GM10266 (cell line): ENCODE measurements around the gene RYR1.

Source experiments
- DNase-seq: peaks from one replicate; pipeline ENCODE4 v3.0.0; 2012; ENCODE audit errors: extremely low spot score
- TF ChIP-seq, protein P1 (sequence below): IDR thresholded peaks from 2 replicates; pipeline ENCODE4 v1.5.1; 2012; ENCODE audit warnings: mild to moderate bottlenecking, low read depth; ENCODE audit not compliant: control insufficient read depth, insufficient read depth; ENCODE audit errors: missing control alignments

Gene RYR1

DNA sequence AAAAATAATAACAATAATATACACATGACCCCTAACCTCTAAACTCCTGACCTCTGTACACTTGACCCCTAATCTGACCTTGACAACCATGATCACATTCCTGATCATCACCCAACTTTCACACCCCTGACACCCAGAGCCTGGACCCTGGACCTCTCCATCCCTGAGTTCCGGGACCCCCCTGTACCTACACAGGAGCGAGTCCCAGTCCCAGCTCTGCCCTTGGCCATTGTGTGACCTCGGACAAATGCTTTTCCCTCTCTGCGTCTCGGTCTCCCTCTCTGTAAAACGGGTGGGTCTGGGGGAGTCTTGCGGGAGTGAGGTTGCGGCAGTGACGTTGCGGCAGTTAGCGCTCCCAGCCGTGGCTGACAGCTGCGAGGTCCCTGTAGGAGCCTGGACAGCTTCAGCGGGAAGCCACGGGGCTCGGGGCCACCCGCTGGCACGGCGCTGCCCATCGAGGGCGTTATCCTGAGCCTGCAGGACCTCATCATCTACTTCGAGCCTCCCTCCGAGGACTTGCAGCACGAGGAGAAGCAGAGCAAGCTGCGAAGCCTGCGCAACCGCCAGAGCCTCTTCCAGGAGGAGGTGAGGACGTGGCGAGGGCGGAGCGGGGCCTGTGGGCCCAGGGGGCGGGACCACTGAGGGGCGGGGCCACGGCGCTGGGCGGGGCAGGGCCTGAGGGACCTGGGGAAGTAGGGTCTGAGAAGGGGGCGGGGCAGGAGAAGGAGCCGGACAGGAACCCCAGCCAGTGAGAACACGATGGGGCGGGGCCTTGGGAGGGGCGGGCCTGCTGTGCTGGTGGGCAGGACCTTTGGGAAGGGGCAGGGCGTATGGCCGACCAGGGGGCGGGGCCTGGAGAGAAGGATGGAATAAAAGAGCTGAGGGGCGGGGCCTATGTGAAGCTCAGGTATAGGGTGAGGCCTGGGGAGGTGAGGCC, 19.2 kb downstream of the RYR1 start:
- TF ChIP-seq, protein P1, sequence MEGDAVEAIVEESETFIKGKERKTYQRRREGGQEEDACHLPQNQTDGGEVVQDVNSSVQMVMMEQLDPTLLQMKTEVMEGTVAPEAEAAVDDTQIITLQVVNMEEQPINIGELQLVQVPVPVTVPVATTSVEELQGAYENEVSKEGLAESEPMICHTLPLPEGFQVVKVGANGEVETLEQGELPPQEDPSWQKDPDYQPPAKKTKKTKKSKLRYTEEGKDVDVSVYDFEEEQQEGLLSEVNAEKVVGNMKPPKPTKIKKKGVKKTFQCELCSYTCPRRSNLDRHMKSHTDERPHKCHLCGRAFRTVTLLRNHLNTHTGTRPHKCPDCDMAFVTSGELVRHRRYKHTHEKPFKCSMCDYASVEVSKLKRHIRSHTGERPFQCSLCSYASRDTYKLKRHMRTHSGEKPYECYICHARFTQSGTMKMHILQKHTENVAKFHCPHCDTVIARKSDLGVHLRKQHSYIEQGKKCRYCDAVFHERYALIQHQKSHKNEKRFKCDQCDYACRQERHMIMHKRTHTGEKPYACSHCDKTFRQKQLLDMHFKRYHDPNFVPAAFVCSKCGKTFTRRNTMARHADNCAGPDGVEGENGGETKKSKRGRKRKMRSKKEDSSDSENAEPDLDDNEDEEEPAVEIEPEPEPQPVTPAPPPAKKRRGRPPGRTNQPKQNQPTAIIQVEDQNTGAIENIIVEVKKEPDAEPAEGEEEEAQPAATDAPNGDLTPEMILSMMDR = no peak
- DNase-seq = no peak

DNA sequence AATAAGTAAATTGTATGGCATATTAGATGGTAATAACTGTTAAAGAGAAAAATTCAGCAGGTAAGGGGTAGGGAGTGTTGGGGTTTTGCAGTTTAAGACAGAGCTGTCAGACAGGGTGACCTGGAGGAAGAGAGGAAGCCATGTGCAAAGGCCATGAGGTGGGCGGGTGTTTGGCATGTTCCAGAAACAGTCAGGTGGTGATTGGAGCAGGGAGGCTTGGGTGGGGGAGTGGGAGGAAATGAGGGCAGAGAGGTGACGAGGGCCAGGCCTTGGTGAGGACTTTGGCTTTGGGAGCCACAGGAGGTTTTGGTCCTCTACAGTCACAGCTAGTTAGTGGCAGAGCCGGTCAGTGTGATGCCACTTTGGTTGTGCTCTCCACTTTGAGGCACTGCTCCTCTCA, 20.1 kb downstream of the RYR1 start:
- no peak for DNase-seq
- TF ChIP-seq, protein P1 = no peak

DNA sequence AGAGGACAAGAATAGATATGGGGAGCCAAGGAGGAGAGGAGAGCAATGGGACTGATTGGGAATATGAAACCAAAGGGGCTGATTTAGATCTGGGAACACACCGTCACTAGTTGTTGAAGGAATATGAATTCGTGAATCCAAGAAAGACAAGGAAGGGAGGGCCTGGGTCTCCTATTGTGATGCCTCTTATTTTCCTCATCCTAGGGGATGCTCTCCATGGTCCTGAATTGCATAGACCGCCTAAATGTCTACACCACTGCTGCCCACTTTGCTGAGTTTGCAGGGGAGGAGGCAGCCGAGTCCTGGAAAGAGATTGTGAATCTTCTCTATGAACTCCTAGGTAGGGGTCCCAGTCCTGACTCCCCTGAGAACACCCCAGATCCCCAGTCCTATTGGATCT, 21.5 kb downstream of the RYR1 start:
- peak; percentile 63 for DNase-seq
- TF ChIP-seq, protein P1 = no peak

DNA sequence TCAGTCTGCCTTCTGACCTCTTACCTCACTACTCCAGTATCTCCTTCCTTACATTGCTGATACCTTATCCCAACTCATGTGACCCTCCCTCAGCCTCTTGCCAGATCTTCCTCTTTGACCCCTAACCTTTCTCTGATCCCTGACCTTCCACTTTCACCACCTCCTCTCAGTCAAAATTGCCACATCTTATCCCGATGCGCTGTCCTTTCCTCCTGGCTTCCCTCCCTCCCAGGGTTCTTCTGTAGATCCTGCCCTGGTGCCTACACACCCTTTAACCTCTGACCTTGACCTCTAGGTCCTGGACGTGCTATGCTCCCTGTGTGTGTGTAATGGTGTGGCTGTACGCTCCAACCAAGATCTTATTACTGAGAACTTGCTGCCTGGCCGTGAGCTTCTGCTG, 23.7 kb downstream of the RYR1 start:
- TF ChIP-seq, protein P1 = no peak

DNA sequence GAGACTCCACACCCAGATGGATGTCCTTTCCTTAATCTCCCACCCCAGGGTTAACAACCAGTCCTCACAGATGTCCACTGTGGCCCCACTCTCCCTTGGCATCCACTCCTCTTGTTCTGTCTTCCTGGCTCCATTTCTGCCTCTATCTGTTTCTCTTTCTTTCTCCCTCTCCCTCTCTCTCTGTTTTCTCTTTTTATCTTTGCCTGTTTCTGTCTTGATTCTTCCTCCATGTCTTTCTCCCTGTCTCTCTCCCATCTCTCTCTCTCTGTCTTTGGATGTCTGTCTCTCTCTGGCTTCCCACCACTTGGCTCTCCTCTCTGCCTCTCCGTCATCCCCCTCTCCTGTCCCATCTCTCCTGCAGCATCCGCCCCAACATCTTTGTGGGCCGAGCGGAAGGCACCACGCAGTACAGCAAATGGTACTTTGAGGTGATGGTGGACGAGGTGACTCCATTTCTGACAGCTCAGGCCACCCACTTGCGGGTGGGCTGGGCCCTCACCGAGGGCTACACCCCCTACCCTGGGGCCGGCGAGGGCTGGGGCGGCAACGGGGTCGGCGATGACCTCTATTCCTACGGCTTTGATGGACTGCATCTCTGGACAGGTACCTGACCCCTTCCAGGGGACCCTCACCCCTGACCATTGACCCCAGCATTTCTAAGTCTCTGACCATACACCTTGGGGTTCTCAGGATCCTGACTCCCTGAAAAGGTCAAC, 24.4 kb downstream of the RYR1 start:
- DNase-seq = no peak
- TF ChIP-seq, protein P1 = no peak

More for the DNA sequence above, 23.7 kb downstream of the RYR1 start:
- DNase-seq = no peak

DNA sequence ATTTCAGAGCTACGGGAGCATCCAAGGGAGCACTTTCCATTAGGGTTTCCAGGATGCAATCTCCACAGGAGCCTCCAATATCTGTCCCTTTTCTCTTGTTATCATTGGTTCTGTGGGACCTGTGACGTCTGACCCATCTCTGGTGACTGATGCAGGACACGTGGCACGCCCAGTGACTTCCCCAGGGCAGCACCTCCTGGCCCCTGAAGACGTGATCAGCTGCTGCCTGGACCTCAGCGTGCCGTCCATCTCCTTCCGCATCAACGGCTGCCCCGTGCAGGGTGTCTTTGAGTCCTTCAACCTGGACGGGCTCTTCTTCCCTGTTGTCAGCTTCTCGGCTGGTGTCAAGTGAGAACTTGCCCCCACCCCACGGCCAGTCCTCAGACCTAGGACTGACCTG, 25.5 kb downstream of the RYR1 start:
- no peak for DNase-seq
- TF ChIP-seq, protein P1 = no peak

DNA sequence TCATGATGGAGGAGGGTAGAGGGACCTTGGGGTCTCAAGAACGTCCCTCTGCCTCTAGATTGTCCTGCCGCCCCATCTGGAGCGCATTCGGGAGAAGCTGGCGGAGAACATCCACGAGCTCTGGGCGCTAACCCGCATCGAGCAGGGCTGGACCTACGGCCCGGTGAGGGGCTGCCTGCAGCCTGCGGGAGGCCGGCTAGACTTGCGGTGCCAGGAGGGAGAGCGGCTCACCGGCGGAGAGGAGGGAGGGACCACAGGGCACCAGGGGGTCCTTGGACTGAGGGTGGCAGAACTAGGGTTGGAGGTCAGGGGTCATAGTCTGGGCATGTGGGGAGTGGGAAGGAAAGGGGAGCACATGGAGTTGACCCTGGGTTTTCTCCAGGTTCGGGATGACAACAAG, 29.9 kb downstream of the RYR1 start:
- TF ChIP-seq, protein P1 = no peak
- DNase-seq = no peak
